ENCODE measurements around the gene NTPCR. TPM values are rescaled to one million over a fixed set of nuclear protein-coding genes. Genes with fewer than 3 reads are reported as not detected.
"Not testable (repeated sequence)": the region's sequence is repeated elsewhere in the genome, so short reads cannot be mapped to it uniquely, and the experiment has no call there.

The NTPCR gene
- total RNA-seq, 1 experiment from 2014 or later = 18.1 TPM

GRCh38 chr1:232927166-232927565, 23.2 kb upstream of the NTPCR start:
- DNase-seq (ENCODE audit: low read depth) = not testable (repeated sequence)

GRCh38 chr1:232927830-232928505, 22.4 kb upstream of the NTPCR start:
- no peak for DNase-seq (ENCODE audit: low read depth)

GRCh38 chr1:232932486-232933425, 17.7 kb upstream of the NTPCR start:
- no peak for DNase-seq (ENCODE audit: low read depth)

GRCh38 chr1:232936941-232937340, 13.5 kb upstream of the NTPCR start:
- DNase-seq (ENCODE audit: low read depth) = no peak

- DNase-seq (ENCODE audit: low read depth) = peak; percentile 21
Measured at GRCh38 chr1:232937741-232938375, 12.6 kb upstream of the NTPCR start.

GRCh38 chr1:232938926-232939325, 11.5 kb upstream of the NTPCR start:
- no peak for DNase-seq (ENCODE audit: low read depth)

- no peak for DNase-seq (ENCODE audit: low read depth)
Measured at GRCh38 chr1:232939748-232940147, 10.7 kb upstream of the NTPCR start.

GRCh38 chr1:232940262-232940661, 10.1 kb upstream of the NTPCR start:
- DNase-seq (ENCODE audit: low read depth) = no peak

GRCh38 chr1:232942413-232943294, 7.8 kb upstream of the NTPCR start:
- DNase-seq (ENCODE audit: low read depth) = no peak

GRCh38 chr1:232943679-232944252, 6.6 kb upstream of the NTPCR start:
- no peak for DNase-seq (ENCODE audit: low read depth)

GRCh38 chr1:232944347-232944746, 6.1 kb upstream of the NTPCR start:
- no peak for DNase-seq (ENCODE audit: low read depth)

- no peak for DNase-seq (ENCODE audit: low read depth)
Measured at GRCh38 chr1:232949636-232950196, 695 bp upstream of the NTPCR start.

GRCh38 chr1:232951180-232951579, 769 bp downstream of the NTPCR start:
- DNase-seq (ENCODE audit: low read depth) = peak; percentile 24

GRCh38 chr1:232951605-232952004, 1.2 kb downstream of the NTPCR start:
- DNase-seq (ENCODE audit: low read depth) = no peak

- peak; percentile 65 for DNase-seq (ENCODE audit: low read depth)
Measured at GRCh38 chr1:232952514-232953499, 2.4 kb downstream of the NTPCR start.

- no peak for DNase-seq (ENCODE audit: low read depth)
Measured at GRCh38 chr1:232954594-232955365, 4.4 kb downstream of the NTPCR start.

- no peak for DNase-seq (ENCODE audit: low read depth)
Measured at GRCh38 chr1:232956081-232956480, 5.7 kb downstream of the NTPCR start.

- no peak for DNase-seq (ENCODE audit: low read depth)
Measured at GRCh38 chr1:232958067-232958466, 7.7 kb downstream of the NTPCR start.
